Renal cortical epithelial cell (primary cell): ENCODE results near the gene MT1H. TPM values are rescaled to one million over a fixed set of nuclear protein-coding genes. Genes with fewer than 3 reads are reported as not detected.
A peak's percentile ranks its signal among the peaks of the same experiment; 100 is the strongest.
"Not testable (repeated sequence)": the region's sequence is repeated elsewhere in the genome, so short reads cannot be mapped to it uniquely, and the experiment has no call there.

Experiments
- DNase-seq: peaks from one replicate; pipeline ENCODE4 v3.0.0-alpha.2; 2011; ENCODE audit warnings: low read depth
- total RNA-seq: library from RNA; depleted of rRNA; stranded (reverse); fragments of >200 nt; gene quantifications from 2 replicates; pipeline ENCODE4 v1.2.3, GENCODE V29; 2014

MT1H gene
- total RNA-seq, result 1.4 and 8.9 TPM in 2 replicates

DNA sequence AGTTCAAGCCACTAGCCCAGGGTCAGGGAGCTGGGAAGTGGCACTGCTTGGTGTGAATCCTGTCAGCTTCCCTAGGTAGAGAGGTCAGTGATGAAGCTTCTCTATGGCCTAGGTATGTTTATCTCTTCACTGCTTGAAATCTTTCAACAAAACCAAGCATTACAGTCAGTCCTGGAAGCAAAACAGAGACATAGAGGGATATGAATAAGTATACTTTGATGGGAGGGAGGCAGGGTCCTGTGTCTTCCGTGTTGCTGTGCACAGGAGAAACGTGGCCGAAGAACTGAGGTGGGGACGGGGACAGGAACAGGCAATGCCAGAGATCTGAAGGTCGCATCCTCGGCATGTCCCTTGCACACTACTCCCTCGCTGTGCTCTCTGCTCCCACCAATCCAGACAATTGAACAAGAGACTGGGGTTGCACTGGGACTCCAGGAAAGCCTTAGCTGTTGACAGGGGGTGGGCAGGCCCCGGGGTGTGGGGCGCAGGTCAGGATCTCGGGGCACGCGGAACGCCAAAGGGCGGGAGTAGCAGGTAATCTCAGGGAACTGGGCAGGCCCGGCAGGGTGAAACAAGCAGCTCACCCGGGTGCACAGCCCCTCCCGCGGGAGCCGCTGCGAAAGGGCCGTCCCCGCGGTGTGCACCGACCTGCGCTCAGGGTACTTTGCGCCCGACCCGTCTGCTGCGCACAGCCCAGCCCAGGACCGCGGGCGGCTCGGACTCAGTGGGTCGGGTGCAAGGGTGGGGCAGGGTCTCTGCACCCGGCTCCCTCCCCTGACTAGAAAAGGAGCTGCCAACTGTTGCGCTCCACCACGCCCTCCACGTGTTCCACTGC, at the start of gene MT1H:
Gene MT1H, plus strand, starts transcription at position 810 of the 835 bp plus-strand sequence. CDS start 71 bp downstream, outside the sequence.
- peak; percentile 25 for DNase-seq

GRCh38 chr16:56620339-56620897, 49.2 kb upstream of the MT1H start:
- no peak for DNase-seq

GRCh38 chr16:56621665-56622445, 47.8 kb upstream of the MT1H start:
- not testable (repeated sequence) for DNase-seq

GRCh38 chr16:56623184-56623583, 46.4 kb upstream of the MT1H start:
- not testable (repeated sequence) for DNase-seq

DNA sequence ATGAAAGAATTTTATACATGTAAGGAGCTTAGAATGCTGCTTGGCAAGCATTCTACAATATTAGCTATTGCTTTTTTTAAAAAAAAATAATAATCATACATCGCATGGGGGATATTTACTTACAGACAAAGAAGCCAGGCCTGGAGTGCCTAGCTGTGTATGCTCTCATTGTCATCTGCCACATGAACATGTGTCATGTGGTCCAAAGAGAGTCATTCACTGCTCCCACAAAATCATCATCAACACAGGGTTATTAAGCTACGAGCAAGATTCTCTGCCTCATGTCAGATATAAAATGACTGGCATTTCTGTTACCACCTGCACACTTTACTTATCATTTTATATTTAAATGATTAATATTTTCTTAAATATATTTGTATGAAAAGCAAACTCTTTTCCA, 46.0 kb upstream of the MT1H start:
- DNase-seq, result no peak

DNA sequence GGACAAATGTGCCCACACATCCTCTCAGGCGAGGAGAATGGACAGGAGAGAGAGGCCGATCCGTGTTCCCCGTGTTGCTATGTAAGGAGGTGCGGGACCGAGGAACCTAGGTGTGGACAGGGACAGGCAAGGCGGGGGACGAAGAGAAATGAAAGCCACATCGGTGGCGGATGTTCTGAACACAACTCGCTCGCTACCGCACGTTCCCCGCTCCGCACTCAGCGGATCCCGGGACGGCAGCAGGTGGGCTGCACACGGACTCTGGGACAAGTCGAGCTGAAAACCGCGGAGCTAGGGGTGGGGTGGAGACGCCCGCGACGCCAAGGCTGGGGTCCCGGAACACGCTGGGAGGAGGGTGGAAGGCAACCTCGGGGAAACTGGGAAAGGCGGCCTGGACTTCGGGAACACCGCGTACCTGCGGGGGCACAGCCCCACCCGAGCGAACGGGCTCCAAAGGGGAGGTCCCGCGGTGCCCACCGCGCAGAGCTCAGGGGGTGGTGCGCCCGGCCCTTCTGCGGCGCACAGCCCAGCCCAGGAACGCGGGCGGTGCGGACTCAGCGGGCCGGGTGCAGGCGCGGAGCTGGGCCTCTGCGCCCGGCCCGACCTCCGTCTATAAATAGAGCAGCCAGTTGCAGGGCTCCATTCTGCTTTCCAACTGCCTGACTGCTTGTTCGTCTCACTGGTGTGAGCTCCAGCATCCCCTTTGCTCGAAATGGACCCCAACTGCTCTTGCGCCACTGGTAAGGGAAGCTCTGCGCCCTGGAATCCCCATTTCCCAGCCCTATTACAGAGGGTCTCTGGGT, 44.3 kb upstream of the MT1H start, which contains the start of gene MT1E:
Gene MT1E, plus strand, starts transcription at position 642 of the 803 bp plus-strand sequence. Its CDS starts 71 bp downstream, at position 713.
- DNase-seq, result peak; percentile 61

- no peak for DNase-seq
Observed at GRCh38 chr16:56625943-56626654, 43.5 kb upstream of the MT1H start.

DNA sequence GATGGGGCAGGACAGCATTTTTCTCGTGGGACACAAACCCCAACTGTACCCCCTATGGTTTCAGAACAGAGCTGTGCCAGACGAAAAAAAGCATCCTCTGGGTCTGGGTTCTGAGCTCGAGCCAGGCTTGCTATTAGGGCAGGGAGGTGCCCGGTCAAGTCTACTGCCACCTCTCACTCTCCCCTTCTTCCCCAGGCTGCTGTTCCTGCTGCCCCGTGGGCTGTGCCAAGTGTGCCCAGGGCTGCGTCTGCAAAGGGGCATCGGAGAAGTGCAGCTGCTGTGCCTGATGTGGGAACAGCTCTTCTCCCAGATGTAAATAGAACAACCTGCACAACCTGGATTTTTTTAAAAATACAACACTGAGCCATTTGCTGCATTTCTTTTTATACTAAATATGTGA, 42.9 kb upstream of the MT1H start:
- DNase-seq, result no peak

DNA sequence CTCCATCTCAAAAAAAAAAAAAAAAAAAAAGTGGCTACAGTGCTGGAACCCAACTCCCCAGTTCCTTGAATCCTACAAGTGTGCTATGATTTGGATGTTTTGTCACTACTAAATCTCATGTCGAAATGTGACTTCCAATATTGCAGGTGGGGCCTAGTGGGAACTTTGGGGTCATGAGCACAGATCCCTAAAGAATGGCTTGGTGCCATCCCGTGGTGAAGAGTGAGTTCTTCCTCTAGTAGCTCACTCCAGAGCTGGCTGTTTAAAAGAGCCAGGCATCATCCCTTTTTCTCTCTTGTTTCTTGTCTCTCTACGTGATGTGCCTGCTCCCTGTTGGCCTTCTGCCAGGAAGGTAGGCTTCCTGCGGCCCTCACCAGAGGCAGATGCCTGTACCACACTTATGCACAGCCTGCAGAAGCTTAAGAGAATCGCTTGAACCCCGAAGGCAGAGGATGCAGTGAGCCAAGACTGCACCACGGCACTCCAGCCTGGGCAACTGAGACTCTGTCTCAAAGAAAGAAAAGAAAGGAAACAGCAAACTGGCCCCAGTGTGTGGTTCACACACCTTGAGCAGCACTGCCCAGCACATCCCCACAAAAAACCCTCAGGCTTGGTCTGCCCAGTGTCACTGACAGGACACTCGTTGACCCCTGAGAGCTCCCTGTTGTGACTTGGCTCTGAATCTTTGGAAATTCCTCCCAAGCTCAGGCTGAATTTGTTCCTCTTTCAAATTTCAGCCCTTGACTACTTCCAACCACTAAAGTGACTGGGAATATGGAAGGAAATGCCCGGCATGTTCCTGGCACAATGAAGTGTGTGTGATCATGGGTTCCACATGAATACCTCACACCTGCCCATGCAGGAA, 40.9 kb upstream of the MT1H start:
- DNase-seq, result peak; percentile 50

DNA sequence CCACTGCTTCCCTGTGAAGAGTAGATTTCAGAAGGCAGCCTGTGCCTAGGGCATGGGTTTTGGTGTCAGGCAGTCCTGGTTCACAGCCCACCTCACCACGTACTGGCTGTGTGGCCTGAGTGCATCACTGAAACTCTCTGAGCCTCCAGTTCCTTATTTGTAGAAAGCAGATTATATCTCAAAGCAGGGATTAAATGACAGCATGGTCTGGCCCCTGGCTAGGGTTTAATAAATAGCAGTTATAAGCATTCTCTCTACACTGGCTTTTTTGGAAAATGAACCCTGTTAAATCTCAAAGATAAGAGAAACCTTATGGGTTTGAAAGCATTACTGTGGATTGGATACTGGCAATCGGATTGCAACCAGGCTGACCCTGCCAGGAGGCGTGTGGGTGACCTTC, 40.1 kb upstream of the MT1H start:
- no peak for DNase-seq

DNA sequence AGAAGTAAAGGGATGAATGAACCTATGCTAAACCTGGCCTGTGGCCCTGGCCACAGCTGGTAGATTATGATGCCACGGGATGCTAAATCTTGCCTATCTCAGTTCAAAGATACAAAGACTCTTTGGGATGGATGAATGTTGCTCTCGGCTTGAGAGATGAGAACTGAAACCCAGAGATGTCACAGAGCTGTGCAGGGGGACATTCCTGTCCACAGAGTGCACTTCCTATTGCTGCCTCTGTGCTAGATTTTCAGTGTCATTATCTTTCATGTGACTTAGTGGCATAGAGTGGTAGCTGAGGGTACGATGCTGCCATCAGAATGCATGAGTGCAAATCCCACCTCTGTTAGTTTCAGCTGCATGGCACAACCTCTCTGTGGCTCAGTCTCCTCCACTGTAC, 39.5 kb upstream of the MT1H start:
- no peak for DNase-seq

- DNase-seq, result no peak
Observed at GRCh38 chr16:56631197-56631596, 38.4 kb upstream of the MT1H start.

- DNase-seq, result no peak
Observed at GRCh38 chr16:56631832-56632155, 37.8 kb upstream of the MT1H start.

- no peak for DNase-seq
Observed at GRCh38 chr16:56632156-56632847, 37.3 kb upstream of the MT1H start, which contains the start of gene MT1M. Gene MT1M (plus strand): TSS chr16:56632659. CDS start chr16:56632732, 73 bp downstream.

DNA sequence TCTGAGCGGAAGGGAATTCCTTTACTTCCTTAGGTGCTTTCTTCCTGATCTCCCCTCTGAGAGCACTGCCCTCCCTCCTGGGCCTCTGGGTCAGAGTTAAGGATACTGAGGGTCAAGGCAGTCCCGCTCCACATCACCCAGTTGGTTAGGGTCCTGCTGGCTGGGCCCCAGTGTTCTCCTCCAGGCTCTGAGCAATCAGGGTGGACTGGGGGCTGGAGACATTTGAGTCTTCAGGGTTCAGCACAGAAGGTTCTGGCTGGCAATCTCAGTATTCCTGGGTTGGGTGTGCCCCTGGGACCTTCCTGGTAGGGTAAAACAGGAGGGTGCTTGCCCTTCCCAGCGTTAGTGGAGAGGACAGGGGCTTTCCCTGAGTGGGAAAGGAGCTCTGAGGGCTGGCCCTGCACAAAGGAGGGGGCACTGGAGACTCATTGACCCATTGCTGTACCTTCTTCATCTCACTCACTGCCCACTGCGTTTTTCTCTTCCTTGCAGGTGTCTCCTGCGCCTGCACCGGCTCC, 36.7 kb upstream of the MT1H start:
- DNase-seq, result no peak

DNA sequence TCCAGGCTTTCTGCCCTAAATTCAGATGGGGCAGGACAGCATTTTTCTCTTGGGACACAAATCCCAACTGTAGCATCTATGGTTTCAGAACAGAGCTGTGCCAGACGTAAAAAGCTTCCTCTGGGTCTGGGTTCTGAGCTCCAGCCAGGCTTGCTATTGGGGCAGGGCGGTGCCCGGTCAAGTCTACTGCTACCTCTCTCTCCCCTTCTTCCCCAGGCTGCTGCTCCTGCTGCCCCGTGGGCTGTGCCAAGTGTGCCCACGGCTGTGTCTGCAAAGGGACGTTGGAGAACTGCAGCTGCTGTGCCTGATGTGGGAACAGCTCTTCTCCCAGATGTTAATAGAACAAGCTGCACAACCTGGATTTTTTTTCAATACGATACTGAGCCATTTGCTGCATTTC, 36.1 kb upstream of the MT1H start:
- no peak for DNase-seq

DNA sequence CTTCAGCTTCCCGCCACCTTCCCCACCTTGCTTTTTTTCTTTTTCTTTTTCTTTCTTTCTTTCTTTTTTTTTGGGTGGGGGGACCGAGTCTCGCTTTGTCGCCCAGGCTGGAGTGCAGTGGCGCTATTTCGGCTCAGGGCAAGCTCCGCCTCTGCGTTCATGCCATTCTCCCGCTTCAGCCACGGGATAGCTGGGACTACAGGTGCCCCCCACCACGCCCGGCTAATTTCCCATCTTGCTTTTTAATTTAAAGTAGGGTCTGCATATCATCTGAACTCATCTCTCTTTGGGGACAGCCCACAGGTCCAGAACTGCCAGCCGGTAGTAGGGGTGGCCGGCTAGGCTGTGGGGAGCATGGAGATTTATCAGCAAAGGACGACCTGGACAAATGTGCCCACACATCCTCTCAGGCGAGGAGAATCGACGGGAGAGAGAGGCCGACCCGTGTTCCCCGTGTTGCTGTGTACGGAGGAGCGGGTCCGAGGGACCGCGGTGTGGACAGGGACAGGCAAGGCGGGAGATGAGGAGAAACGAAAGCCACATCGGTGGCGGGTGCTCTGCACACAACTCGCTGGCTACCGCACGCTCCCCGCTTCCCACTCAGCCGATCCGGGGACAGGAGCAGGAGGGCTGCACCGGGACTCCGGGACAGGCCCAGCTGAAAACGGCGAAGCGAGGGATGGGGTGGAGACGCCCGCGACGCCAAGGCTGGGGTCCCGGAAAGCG, 34.7 kb upstream of the MT1H start:
- no peak for DNase-seq

DNA sequence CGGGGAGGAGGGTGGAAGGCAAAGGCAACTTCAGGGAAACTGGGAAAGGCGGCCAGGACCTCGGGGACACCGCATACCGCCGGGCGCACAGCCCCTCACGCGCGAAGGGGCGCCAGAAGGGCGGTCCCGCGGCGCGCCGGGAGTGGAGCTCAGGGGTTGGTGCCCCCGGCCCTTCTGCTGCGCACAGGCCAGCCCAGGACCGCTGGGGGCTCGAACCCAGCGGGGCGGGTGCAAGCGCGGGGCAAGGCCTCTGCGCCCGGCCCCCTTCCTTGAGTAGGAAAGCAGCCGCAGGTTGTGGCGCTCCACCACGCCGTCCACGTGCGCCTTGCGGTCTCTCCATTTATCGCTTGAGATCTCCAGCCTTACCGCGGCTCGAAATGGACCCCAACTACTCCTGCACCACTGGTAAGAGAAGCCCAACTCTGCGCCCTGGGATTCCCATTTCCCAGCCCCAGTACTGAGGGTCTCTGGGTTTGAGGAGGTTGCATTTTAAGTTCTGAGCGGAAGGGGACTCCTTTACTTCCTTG, 34.1 kb upstream of the MT1H start:
- no peak for DNase-seq
